Mesendoderm (in vitro differentiated cells): ENCODE results near the gene THUMPD3.

Source experiments
- DNase-seq: peaks from one replicate; pipeline ENCODE4 v3.0.0; 2013
- H2AK5ac ChIP-seq: 2 replicates; pipeline ENCODE4 v1.6.1; 2013; ENCODE audit warnings: low read length, inconsistent platforms
- H2BK120ac ChIP-seq: 2 replicates; pipeline ENCODE4 v1.6.1; 2013; ENCODE audit warnings: low read depth, mild to moderate bottlenecking, low read length, moderate library complexity, mixed read lengths
- H2BK15ac ChIP-seq: replicated peaks from 2 replicates; pipeline ENCODE4 v1.6.1; 2013; ENCODE audit warnings: low read depth, mild to moderate bottlenecking, moderate library complexity
- H2BK5ac ChIP-seq: 2 replicates; pipeline ENCODE4 v1.6.1; 2013; ENCODE audit warnings: low read length, inconsistent platforms
- H3K18ac ChIP-seq: 2 replicates; pipeline ENCODE4 v1.6.1; 2013; ENCODE audit warnings: mild to moderate bottlenecking, low read length, mixed read lengths
- H3K23ac ChIP-seq: one replicate; pipeline ENCODE4 v1.6.1; 2013; ENCODE audit warnings: low read length
- H3K27ac ChIP-seq: 2 replicates; pipeline ENCODE4 v1.5.1; 2013; ENCODE audit warnings: low read depth, mild to moderate bottlenecking, inconsistent platforms, low read length, moderate library complexity
- H3K27me3 ChIP-seq: 2 replicates; pipeline ENCODE4 v1.6.1; 2013; ENCODE audit warnings: low read length, control low read depth, mild to moderate bottlenecking, inconsistent platforms; ENCODE audit not compliant: insufficient read depth, poor library complexity
- H3K36me3 ChIP-seq: 2 replicates; pipeline ENCODE4 v1.6.1; 2013; ENCODE audit warnings: low read length, inconsistent platforms; ENCODE audit not compliant: control insufficient read depth, insufficient read depth
- H3K4ac ChIP-seq: one replicate; pipeline ENCODE4 v1.6.1; 2013; ENCODE audit warnings: low read depth, mild to moderate bottlenecking, low read length, moderate library complexity
- H3K4me1 ChIP-seq: 2 replicates; pipeline ENCODE4 v1.6.1; 2013; ENCODE audit warnings: low read depth, low read length, inconsistent platforms; ENCODE audit not compliant: control insufficient read depth
- H3K4me2 ChIP-seq: 2 replicates; pipeline ENCODE4 v1.6.1; 2013; ENCODE audit warnings: low read length
- H3K4me3 ChIP-seq: 2 replicates; pipeline ENCODE4 v1.5.1; 2013; ENCODE audit warnings: mild to moderate bottlenecking, low read length
- H3K56ac ChIP-seq: one replicate; pipeline ENCODE4 v1.6.1; 2013; ENCODE audit warnings: low read length
- H3K79me1 ChIP-seq: 2 replicates; pipeline ENCODE4 v1.6.1; 2013; ENCODE audit warnings: low read length, inconsistent platforms
- H3K79me2 ChIP-seq: 2 replicates; pipeline ENCODE4 v1.6.1; 2013; ENCODE audit warnings: mild to moderate bottlenecking, low read length; ENCODE audit not compliant: control insufficient read depth, insufficient read depth
- H3K9ac ChIP-seq: 2 replicates; pipeline ENCODE4 v1.6.1; 2013; ENCODE audit warnings: low read length, inconsistent platforms
- H4K5ac ChIP-seq: one replicate; pipeline ENCODE4 v1.6.1; 2013; ENCODE audit warnings: low read length
- H4K8ac ChIP-seq: one replicate; pipeline ENCODE4 v1.6.1; 2013; ENCODE audit warnings: low read depth, mild to moderate bottlenecking, control low read depth, low read length, moderate library complexity
- WGBS: extraction: QIAGEN DNeasy Blood & Tissue Kit; methylation state at CpG from one replicate; pipeline ENCODE4 v1.1.7; 2013; ENCODE audit warnings: low lambda C conversion rate, missing lambda C conversion rate; ENCODE audit not compliant: insufficient coverage; ENCODE audit errors: extremely low coverage; 5-methylcytosine and 5-hydroxymethylcytosine counted together

THUMPD3 gene

GRCh38 chr3:9396632-9397331 is 33.9 kb downstream of the THUMPD3 start:
- H3K36me3 ChIP-seq = no peaks in the 10 kb centered on the region
- H3K4me1 ChIP-seq = peaks cover 7% of the 10 kb centered on the region
- peak overlapping the region; percentile 97 for H4K8ac ChIP-seq
- H3K4me2 ChIP-seq = no peak overlapping the region
- H4K5ac ChIP-seq = no peak overlapping the region
- peaks cover 76% of the 10 kb centered on the region for H3K79me2 ChIP-seq
- no peak overlapping the region for H2BK15ac ChIP-seq
- H3K27ac ChIP-seq = peak overlapping the region; percentile 99
- peak overlapping the region; percentile 59 for H3K4ac ChIP-seq
- no peaks in the 10 kb centered on the region for H3K27me3 ChIP-seq
- H3K4me3 ChIP-seq = peak overlapping the region; percentile 83
- no peak overlapping the region for H2BK5ac ChIP-seq
- no peak overlapping the region for H2BK120ac ChIP-seq
- no peak overlapping the region for H3K23ac ChIP-seq
- peak overlapping the region; percentile 85 for H3K9ac ChIP-seq
- no peak overlapping the region for H2AK5ac ChIP-seq
- H3K79me1 ChIP-seq = no peaks in the 10 kb centered on the region
- H3K56ac ChIP-seq = peak overlapping the region; percentile 97
- peak; percentile 100 for DNase-seq
- H3K18ac ChIP-seq = peak overlapping the region; percentile 94
- no CpG with 5 or more reads among the region's 71 CpGs for WGBS

- H3K4me1 ChIP-seq = peaks cover 7% of the 10 kb centered on the region
- H3K79me2 ChIP-seq = peaks cover 76% of the 10 kb centered on the region
Measured at GRCh38 chr3:9397332-9397905, 34.6 kb downstream of the THUMPD3 start, which contains the start of gene SETD5. TSS of gene SETD5 (plus strand) at chr3:9397615. CDS start at chr3:9428939, 31,324 bp downstream.

GRCh38 chr3:9397906-9398699 is 35.2 kb downstream of the THUMPD3 start:
- peak overlapping the region; percentile 94 for H2BK5ac ChIP-seq
- peak overlapping the region; percentile 97 for H3K4ac ChIP-seq
- H4K5ac ChIP-seq = no peak overlapping the region
- H3K36me3 ChIP-seq = no peaks in the 10 kb centered on the region
- H2AK5ac ChIP-seq = peak overlapping the region; percentile 96
- H3K79me1 ChIP-seq = no peaks in the 10 kb centered on the region
- H3K4me2 ChIP-seq = peak overlapping the region; percentile 76
- peak overlapping the region; percentile 95 for H3K4me3 ChIP-seq
- peak overlapping the region; percentile 99 for H3K27ac ChIP-seq
- no peaks in the 10 kb centered on the region for H3K27me3 ChIP-seq
- no peak overlapping the region for H2BK15ac ChIP-seq
- WGBS = no CpG with 5 or more reads among the region's 47 CpGs
- peak overlapping the region; percentile 100 for H3K9ac ChIP-seq
- peak; percentile 82 for DNase-seq
- peaks cover 7% of the 10 kb centered on the region for H3K4me1 ChIP-seq
- H3K79me2 ChIP-seq = peaks cover 76% of the 10 kb centered on the region
- peak overlapping the region; percentile 94 for H3K18ac ChIP-seq
- H2BK120ac ChIP-seq = peak overlapping the region; percentile 63
- peak overlapping the region; percentile 91 for H3K23ac ChIP-seq
- H4K8ac ChIP-seq = peak overlapping the region; percentile 91
- peak overlapping the region; percentile 100 for H3K56ac ChIP-seq

More at GRCh38 chr3:9397332-9397905, 34.6 kb downstream of the THUMPD3 start, which contains the start of gene SETD5:
- H3K9ac ChIP-seq = peak within 1 kb of the TSS; percentile 100
- H3K18ac ChIP-seq = peak within 1 kb of the TSS; percentile 94
- no peaks in the 10 kb centered on the region for H3K27me3 ChIP-seq
- peak within 1 kb of the TSS; percentile 96 for H2AK5ac ChIP-seq
- H4K5ac ChIP-seq = no peak within 1 kb of the TSS
- no peaks in the 10 kb centered on the region for H3K79me1 ChIP-seq
- peak within 1 kb of the TSS; percentile 94 for H2BK5ac ChIP-seq
- H2BK120ac ChIP-seq = peak within 1 kb of the TSS; percentile 63
- WGBS = no CpG with 5 or more reads among the region's 63 CpGs
- no peak within 1 kb of the TSS for H2BK15ac ChIP-seq
- peak; percentile 98 for DNase-seq
- peak within 1 kb of the TSS; percentile 91 for H3K23ac ChIP-seq
- peak within 1 kb of the TSS; percentile 97 for H4K8ac ChIP-seq
- H3K4me3 ChIP-seq = peak within 1 kb of the TSS; percentile 95
- H3K4ac ChIP-seq = peak within 1 kb of the TSS; percentile 97
- H3K56ac ChIP-seq = peak within 1 kb of the TSS; percentile 100
- H3K27ac ChIP-seq = peak within 1 kb of the TSS; percentile 99
- H3K36me3 ChIP-seq = no peaks in the 10 kb centered on the region
- H3K4me2 ChIP-seq = peak within 1 kb of the TSS; percentile 76

- Histone ChIP-seq H4K8ac (no peak overlapping the region), H2BK5ac (peak overlapping the region; percentile 94), H4K5ac (no peak overlapping the region), H3K79me1 (no peaks in the 10 kb centered on the region), H3K4me1 (peaks cover 9% of the 10 kb centered on the region), H3K18ac (peak overlapping the region; percentile 60), H2BK120ac (no peak overlapping the region), H3K4me2 (peak overlapping the region; percentile 76), H3K9ac (peak overlapping the region; percentile 100), H3K4me3 (peak overlapping the region; percentile 95), H2AK5ac (peak overlapping the region; percentile 2), H3K23ac (no peak overlapping the region), H3K4ac (peak overlapping the region; percentile 97), H3K27ac (peak overlapping the region; percentile 99), H3K27me3 (no peaks in the 10 kb centered on the region), H2BK15ac (no peak overlapping the region), H3K36me3 (no peaks in the 10 kb centered on the region), H3K79me2 (peaks cover 74% of the 10 kb centered on the region), H3K56ac (peak overlapping the region; percentile 100)
- WGBS = no CpG with 5 or more reads among the region's 7 CpGs
- DNase-seq = peak; percentile 68
Measured at GRCh38 chr3:9398700-9399336, 36.0 kb downstream of the THUMPD3 start.

- H3K79me1 ChIP-seq = no peaks in the 10 kb centered on the region
- peak overlapping the region; percentile 95 for H3K4me3 ChIP-seq
- H2BK15ac ChIP-seq = no peak overlapping the region
- H3K18ac ChIP-seq = no peak overlapping the region
- H4K8ac ChIP-seq = no peak overlapping the region
- H3K4ac ChIP-seq = no peak overlapping the region
- no peak overlapping the region for H3K27ac ChIP-seq
- H3K4me2 ChIP-seq = peak overlapping the region; percentile 76
- H2BK5ac ChIP-seq = no peak overlapping the region
- no peak for DNase-seq
- H2AK5ac ChIP-seq = no peak overlapping the region
- H2BK120ac ChIP-seq = no peak overlapping the region
- peaks cover 72% of the 10 kb centered on the region for H3K79me2 ChIP-seq
- H3K56ac ChIP-seq = peak overlapping the region; percentile 100
- no CpG with 5 or more reads among the region's 2 CpGs for WGBS
- no peaks in the 10 kb centered on the region for H3K36me3 ChIP-seq
- no peaks in the 10 kb centered on the region for H3K27me3 ChIP-seq
- peaks cover 9% of the 10 kb centered on the region for H3K4me1 ChIP-seq
- peak overlapping the region; percentile 100 for H3K9ac ChIP-seq
- no peak overlapping the region for H3K23ac ChIP-seq
- no peak overlapping the region for H4K5ac ChIP-seq
Measured at GRCh38 chr3:9399337-9399703, 36.5 kb downstream of the THUMPD3 start.
